CD4-positive, alpha-beta T cell treated with Interleukin-4 for 4 hours (primary cell): ENCODE measurements around the gene GRIN2A.

ENCODE experiments used
- DNase-seq: peaks from one replicate; pipeline ENCODE4 v3.0.0-alpha.2; 2020

Gene GRIN2A

DNA sequence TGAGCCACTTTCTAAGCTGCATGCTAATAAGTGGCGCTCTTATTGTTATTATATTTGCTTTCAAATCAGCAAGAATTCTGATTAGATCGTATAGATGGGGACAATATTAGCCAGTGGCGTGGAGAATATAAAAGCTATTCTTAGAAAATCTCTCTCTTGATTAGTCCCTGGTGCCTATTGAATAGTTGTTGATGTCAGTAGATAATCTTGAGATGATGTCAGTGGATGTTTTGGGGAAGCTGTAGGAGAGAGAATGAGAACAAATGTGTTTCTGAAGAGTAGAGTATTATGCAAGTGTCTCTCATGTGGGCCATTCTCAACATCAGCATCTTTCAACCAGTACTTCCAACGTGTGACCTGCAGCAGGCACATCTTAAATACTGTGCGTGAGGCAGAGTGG, 445.7 kb downstream of the GRIN2A start:
- no peak for DNase-seq

GRCh38 chr16:9723136-9723535, 459.1 kb downstream of the GRIN2A start:
- no peak for DNase-seq

DNA sequence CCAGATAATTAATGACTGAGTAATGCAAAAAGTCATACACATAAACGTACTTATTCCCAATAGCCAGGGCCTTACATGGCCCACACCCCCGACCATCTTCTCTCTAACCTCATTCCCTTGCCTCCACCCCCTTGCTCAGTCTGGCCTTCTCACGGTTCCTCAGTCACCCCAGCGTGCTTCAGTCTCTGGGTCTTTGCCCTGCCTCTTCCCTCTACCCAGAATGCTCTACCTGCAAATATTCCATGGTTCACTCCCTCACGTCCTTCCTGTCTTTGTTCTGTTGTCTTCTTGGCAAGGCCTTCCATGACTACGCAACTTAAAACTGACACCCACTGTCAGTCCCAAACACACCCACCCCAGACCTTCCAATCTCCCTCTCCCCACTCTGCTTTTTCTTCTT, 468.3 kb downstream of the GRIN2A start:
- DNase-seq: no peak

- no peak for DNase-seq
Measured at GRCh38 chr16:9713156-9713555, 469.1 kb downstream of the GRIN2A start.

- DNase-seq: no peak
Measured at GRCh38 chr16:9708972-9709620, 473.1 kb downstream of the GRIN2A start.

- no peak for DNase-seq
Measured at GRCh38 chr16:9706217-9706836, 475.9 kb downstream of the GRIN2A start.

DNA sequence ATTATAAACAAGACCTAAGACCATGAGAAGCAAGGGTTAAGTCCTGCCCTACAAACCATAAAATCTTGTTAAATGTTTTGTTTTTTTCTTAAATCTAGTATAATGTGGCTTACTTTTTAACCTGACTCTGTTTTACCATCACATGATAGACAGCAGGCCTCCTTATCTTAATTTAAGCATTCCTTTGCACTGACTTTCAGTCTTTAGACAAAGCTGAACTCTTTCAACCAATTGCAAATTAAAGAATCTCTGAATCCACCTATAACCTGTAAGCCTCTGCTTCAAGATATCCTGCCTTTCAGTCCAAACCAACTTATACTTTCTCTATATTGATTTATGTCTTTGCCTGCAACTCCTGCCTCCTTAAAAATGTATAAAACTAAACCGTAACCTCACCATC, 478.5 kb downstream of the GRIN2A start:
- DNase-seq: no peak
